NCI-H345 treated with DMSO at 0.1 percent for 48 hours (cell line): Measurements from ENCODE around the gene DISP1.

ENCODE experiments used
- DNase-seq: peaks from one replicate; lab custom pipeline; 2025; ENCODE audit not compliant: unreplicated experiment; lab: John Stamatoyannopoulos, UW

Gene DISP1

GRCh38 chr1:222791006-222791710 lies 23.7 kb upstream of the DISP1 start:
- no peak for DNase-seq

GRCh38 chr1:222792744-222793143 lies 22.1 kb upstream of the DISP1 start:
- DNase-seq: no peak

GRCh38 chr1:222794656-222795474 lies 20.0 kb upstream of the DISP1 start:
- no peak for DNase-seq

GRCh38 chr1:222798116-222798515 lies 16.7 kb upstream of the DISP1 start:
- DNase-seq: no peak

GRCh38 chr1:222798975-222799374 lies 15.9 kb upstream of the DISP1 start:
- no peak for DNase-seq

GRCh38 chr1:222801067-222801466 lies 13.8 kb upstream of the DISP1 start:
- no peak for DNase-seq

GRCh38 chr1:222811671-222812070 lies 3.2 kb upstream of the DISP1 start:
- DNase-seq: no peak

- no peak for DNase-seq
These were observed 838 bp upstream of the DISP1 start for GRCh38 chr1:222813866-222814535.

- no peak for DNase-seq
These were observed 564 bp downstream of the DISP1 start for GRCh38 chr1:222815440-222815765.

GRCh38 chr1:222817529-222817928 lies 2.7 kb downstream of the DISP1 start:
- DNase-seq: no peak

GRCh38 chr1:222818171-222818570 lies 3.3 kb downstream of the DISP1 start:
- no peak for DNase-seq

GRCh38 chr1:222820171-222820712 lies 5.4 kb downstream of the DISP1 start:
- DNase-seq: no peak

GRCh38 chr1:222821239-222821638 lies 6.4 kb downstream of the DISP1 start:
- no peak for DNase-seq

GRCh38 chr1:222823695-222824094 lies 8.9 kb downstream of the DISP1 start:
- DNase-seq: no peak

- DNase-seq: no peak
These were observed 9.8 kb downstream of the DISP1 start for GRCh38 chr1:222824641-222825040.

GRCh38 chr1:222828939-222829338 lies 14.1 kb downstream of the DISP1 start:
- DNase-seq: no peak

- no peak for DNase-seq
These were observed 15.0 kb downstream of the DISP1 start for GRCh38 chr1:222829868-222830267.

GRCh38 chr1:222833356-222833876 lies 18.6 kb downstream of the DISP1 start:
- no peak for DNase-seq

- DNase-seq: no peak
These were observed 28.9 kb downstream of the DISP1 start for GRCh38 chr1:222843469-222844410.

GRCh38 chr1:222844411-222844779 lies 29.6 kb downstream of the DISP1 start:
- no peak for DNase-seq
